Neuronal stem cell (in vitro differentiated cells): ENCODE results near the gene ZNF367.

Source experiments
- DNase-seq: peaks from one replicate; pipeline ENCODE4 v3.0.0-alpha.2; 2013; ENCODE audit warnings: low spot score
- H2AFZ ChIP-seq: one replicate; pipeline ENCODE4 v1.6.1; 2013; ENCODE audit warnings: mild to moderate bottlenecking, low read length, inconsistent platforms
- H2AK5ac ChIP-seq: 2 replicates; pipeline ENCODE4 v1.6.1; 2013; ENCODE audit warnings: low read depth, mild to moderate bottlenecking, inconsistent platforms, low read length, moderate library complexity, mixed read lengths
- H2BK120ac ChIP-seq: 2 replicates; pipeline ENCODE4 v1.6.1; 2013; ENCODE audit warnings: low read depth, mild to moderate bottlenecking, inconsistent platforms, low read length, moderate library complexity, mixed read lengths
- H2BK12ac ChIP-seq: one replicate; pipeline ENCODE4 v1.6.1; 2013; ENCODE audit warnings: low read length, inconsistent platforms
- H2BK15ac ChIP-seq: 2 replicates; pipeline ENCODE4 v1.6.1; 2013; ENCODE audit warnings: mild to moderate bottlenecking, low read length, inconsistent platforms, mixed read lengths
- H2BK5ac ChIP-seq: one replicate; pipeline ENCODE4 v1.6.1; 2013; ENCODE audit warnings: inconsistent platforms, mild to moderate bottlenecking, low read length, moderate library complexity
- H3K14ac ChIP-seq: one replicate; pipeline ENCODE4 v1.6.1; 2013; ENCODE audit warnings: low read length, inconsistent platforms
- H3K18ac ChIP-seq: 2 replicates; pipeline ENCODE4 v1.6.1; 2013; ENCODE audit warnings: low read length, inconsistent platforms
- H3K23ac ChIP-seq: 2 replicates; pipeline ENCODE4 v1.6.1; 2013; ENCODE audit warnings: low read depth, mild to moderate bottlenecking, mixed read lengths, low read length, inconsistent platforms; ENCODE audit not compliant: poor library complexity
- H3K27ac ChIP-seq: replicated peaks from 3 replicates; pipeline ENCODE4 v1.5.1; 2013; ENCODE audit warnings: low read length, inconsistent platforms
- H3K27me3 ChIP-seq, 3 experiments: 2 replicates each; pipeline ENCODE4 v1.6.1; 2013; ENCODE audit warnings: low read length in 3 of 3, mild to moderate bottlenecking in 2 of 3, inconsistent platforms in 1 of 3, low read depth in 1 of 3, mixed read lengths in 1 of 3, moderate library complexity in 1 of 3; ENCODE audit not compliant: control insufficient read depth in 3 of 3, insufficient read depth in 3 of 3
- H3K36me3 ChIP-seq, 2 donors: replicated peaks in 1 of 2; 2 replicates each; pipeline ENCODE4 v1.6.1; 2013; ENCODE audit warnings: low read length in 2 of 2; ENCODE audit not compliant: control insufficient read depth in 2 of 2, insufficient read depth in 2 of 2
- H3K4ac ChIP-seq: 2 replicates; pipeline ENCODE4 v1.6.1; 2013; ENCODE audit warnings: inconsistent platforms, mild to moderate bottlenecking, low read length, moderate library complexity
- H3K4me1 ChIP-seq, 2 donors: 1 replicate in 1 of 2; 2 replicates in 1 of 2; pipeline ENCODE4 v1.6.1; 2013; ENCODE audit warnings: low read length in 2 of 2, low read depth in 1 of 2; ENCODE audit not compliant: control insufficient read depth in 2 of 2, insufficient read depth in 1 of 2
- H3K4me2 ChIP-seq: one replicate; pipeline ENCODE4 v1.6.1; 2013; ENCODE audit warnings: mild to moderate bottlenecking, low read length, inconsistent platforms; ENCODE audit not compliant: insufficient read depth, poor library complexity, severe bottlenecking
- H3K4me3 ChIP-seq, 2 donors: 2 replicates each; pipeline ENCODE4 v1.5.1; 2013; ENCODE audit warnings: low read length in 2 of 2, mild to moderate bottlenecking in 2 of 2, inconsistent platforms in 1 of 2, moderate library complexity in 1 of 2
- H3K79me1 ChIP-seq: one replicate; pipeline ENCODE4 v1.6.1; 2013; ENCODE audit warnings: low read depth, mild to moderate bottlenecking, inconsistent platforms, low read length, moderate library complexity
- H3K9ac ChIP-seq: one replicate; pipeline ENCODE4 v1.6.1; 2013; ENCODE audit warnings: mild to moderate bottlenecking, low read depth, low read length, inconsistent platforms; ENCODE audit not compliant: poor library complexity
- H3K9me3 ChIP-seq, 2 donors: replicated peaks in 1 of 2; 2 replicates each; pipeline versions ENCODE3 to v1.6.1; 2013; ENCODE audit warnings: low read length in 2 of 2, mild to moderate bottlenecking in 2 of 2, inconsistent platforms in 1 of 2, low read depth in 1 of 2, mixed read lengths in 1 of 2, moderate library complexity in 1 of 2; ENCODE audit not compliant: control insufficient read depth in 2 of 2, insufficient read depth in 1 of 2
- H4K8ac ChIP-seq: one replicate; pipeline ENCODE4 v1.6.1; 2013; ENCODE audit warnings: low read depth, mild to moderate bottlenecking, inconsistent platforms, low read length, moderate library complexity
- H4K91ac ChIP-seq: one replicate; pipeline ENCODE4 v1.6.1; 2013; ENCODE audit warnings: low read length, low read depth, mild to moderate bottlenecking, inconsistent platforms; ENCODE audit not compliant: poor library complexity
- WGBS, 2 donors: extraction: QIAGEN DNeasy Blood & Tissue Kit; methylation state at CpG; one replicate each; pipeline ENCODE4 v1.1.7; 2013; ENCODE audit warnings: missing lambda C conversion rate in 2 of 2, mixed read lengths in 1 of 2; ENCODE audit not compliant: insufficient read length in 2 of 2, insufficient replicate concordance in 1 of 2; ENCODE audit errors: extremely low coverage in 2 of 2; 5-methylcytosine and 5-hydroxymethylcytosine counted together

Gene ZNF367

DNA sequence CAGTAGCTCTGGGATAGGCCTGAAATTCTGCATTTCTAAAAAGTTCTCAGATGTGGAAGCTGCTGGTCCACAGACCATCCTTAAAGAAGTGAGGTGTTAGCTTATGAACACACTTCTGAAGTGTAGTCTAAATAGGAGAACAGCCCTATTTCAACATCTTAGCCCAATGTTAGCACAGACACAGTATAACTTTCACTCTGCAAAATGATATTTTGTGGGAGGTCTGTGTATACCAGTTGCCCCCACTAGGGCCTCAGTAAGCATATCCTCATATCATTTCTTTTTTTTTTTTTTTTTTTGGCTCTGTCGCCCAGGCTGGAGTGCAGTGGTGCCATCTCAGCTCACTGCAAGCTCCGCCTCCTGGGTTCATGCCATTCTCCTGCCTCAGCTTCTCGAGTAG, 24.3 kb upstream of the ZNF367 start:
- Histone ChIP-seq H3K23ac (no peak overlapping the region), H2BK120ac (no peak overlapping the region), H3K79me1 (no peaks in the 10 kb centered on the region), H4K91ac (no peak overlapping the region), H3K36me3 (no peaks in the 10 kb centered on the region), H3K9ac (no peak overlapping the region), H4K8ac (no peak overlapping the region), H2BK5ac (no peak overlapping the region), H3K4me1 (no peaks in the 10 kb centered on the region), H2BK15ac (no peak overlapping the region), H3K27me3 (no peaks in the 10 kb centered on the region), H2AK5ac (no peak overlapping the region), H3K14ac (no peak overlapping the region), H2BK12ac (no peak overlapping the region), H2AFZ (no peak overlapping the region), H3K18ac (no peak overlapping the region), H3K4ac (no peak overlapping the region), H3K4me3 (no peak overlapping the region), H3K4me2 (no peak overlapping the region), H3K9me3 (no peaks in the 10 kb centered on the region), H3K27ac (no peak overlapping the region)
- WGBS, 2 donors = no CpG with 5 or more reads among the region's 3 CpGs
- DNase-seq = no peak

DNA sequence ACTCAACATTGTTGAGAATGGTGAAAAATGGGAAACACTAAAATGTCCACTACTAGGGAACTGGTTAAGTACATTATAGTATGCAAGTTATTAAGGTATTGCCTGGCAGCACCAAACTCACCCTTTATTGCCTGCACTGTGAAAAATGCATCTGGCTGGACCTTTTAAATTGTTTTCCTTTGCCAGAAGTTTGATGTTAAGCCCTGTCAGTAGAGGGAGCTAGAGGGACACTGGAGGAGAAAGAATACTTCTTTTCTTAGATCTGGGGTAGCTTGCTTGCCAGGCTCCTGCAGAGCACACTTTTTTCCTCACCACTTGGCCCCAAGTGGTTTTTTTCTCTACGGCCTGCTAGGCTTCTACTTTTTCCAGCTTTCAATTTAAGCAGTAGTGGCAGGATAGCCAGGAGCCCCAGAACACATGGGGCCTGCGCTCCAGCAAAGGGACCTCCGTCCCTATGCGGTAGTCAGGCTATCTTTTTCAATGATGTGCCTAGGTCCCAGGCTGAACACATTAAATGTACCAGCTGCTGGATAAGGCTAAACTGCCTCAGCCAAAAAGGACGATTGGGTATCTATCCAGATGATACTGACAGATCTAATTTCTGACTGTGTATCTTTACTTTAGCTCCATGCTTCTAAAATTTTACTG, 23.8 kb upstream of the ZNF367 start:
- Histone ChIP-seq H3K23ac (no peak overlapping the region), H3K18ac (no peak overlapping the region), H3K4ac (no peak overlapping the region), H3K4me2 (no peak overlapping the region), H3K14ac (no peak overlapping the region), H3K36me3 (no peaks in the 10 kb centered on the region), H4K8ac (no peak overlapping the region), H2BK120ac (no peak overlapping the region), H2BK15ac (no peak overlapping the region), H2AK5ac (no peak overlapping the region), H3K9ac (no peak overlapping the region), H2BK5ac (no peak overlapping the region), H3K4me1 (no peaks in the 10 kb centered on the region), H3K79me1 (no peaks in the 10 kb centered on the region), H2BK12ac (no peak overlapping the region), H3K27me3 (no peaks in the 10 kb centered on the region), H3K27ac (no peak overlapping the region), H2AFZ (no peak overlapping the region), H4K91ac (no peak overlapping the region), H3K4me3 (no peak overlapping the region), H3K9me3 (no peaks in the 10 kb centered on the region)
- no CpG with 5 or more reads among the region's 5 CpGs for WGBS, 2 donors
- no peak for DNase-seq

DNA sequence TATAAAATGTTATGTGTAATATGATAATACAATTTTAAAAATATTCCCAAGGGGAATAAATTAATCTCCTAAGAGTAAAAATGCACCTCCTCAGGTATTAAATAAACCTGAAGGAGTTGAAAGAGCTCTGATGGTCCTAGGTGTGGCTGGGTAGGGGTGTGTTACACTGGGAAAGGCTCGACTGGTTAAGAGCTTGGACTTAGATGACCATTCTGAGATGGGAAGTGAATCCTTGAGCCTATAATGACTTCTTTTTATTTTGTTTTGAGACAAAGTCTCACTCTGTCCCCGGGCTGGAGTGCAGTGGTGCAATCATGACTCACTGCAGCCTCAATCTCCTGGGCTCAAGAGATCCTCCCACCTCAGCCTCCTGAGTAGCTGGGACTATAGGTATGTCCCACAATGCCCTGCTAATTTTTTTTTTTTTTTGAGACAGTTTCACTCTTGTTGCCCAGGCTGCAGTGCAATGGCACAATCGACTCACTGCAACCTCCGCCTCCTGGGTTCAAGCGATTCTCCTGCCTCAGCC, 22.6 kb upstream of the ZNF367 start:
- Histone ChIP-seq H3K18ac (no peak overlapping the region), H2BK12ac (no peak overlapping the region), H2AFZ (no peak overlapping the region), H3K4me3 (no peak overlapping the region), H3K4me1 (peaks cover 0 to 2% of the 10 kb centered on the region in 2 donors), H3K27ac (no peak overlapping the region), H2BK15ac (no peak overlapping the region), H4K91ac (no peak overlapping the region), H3K36me3 (no peaks in the 10 kb centered on the region), H3K4me2 (no peak overlapping the region), H4K8ac (no peak overlapping the region), H2BK120ac (no peak overlapping the region), H3K14ac (no peak overlapping the region), H3K27me3 (no peaks in the 10 kb centered on the region), H3K23ac (no peak overlapping the region), H3K4ac (no peak overlapping the region), H2AK5ac (no peak overlapping the region), H3K79me1 (no peaks in the 10 kb centered on the region), H2BK5ac (no peak overlapping the region), H3K9ac (no peak overlapping the region), H3K9me3 (no peaks in the 10 kb centered on the region)
- DNase-seq = no peak
- WGBS, 2 donors = no CpG with 5 or more reads among the region's 5 CpGs

DNA sequence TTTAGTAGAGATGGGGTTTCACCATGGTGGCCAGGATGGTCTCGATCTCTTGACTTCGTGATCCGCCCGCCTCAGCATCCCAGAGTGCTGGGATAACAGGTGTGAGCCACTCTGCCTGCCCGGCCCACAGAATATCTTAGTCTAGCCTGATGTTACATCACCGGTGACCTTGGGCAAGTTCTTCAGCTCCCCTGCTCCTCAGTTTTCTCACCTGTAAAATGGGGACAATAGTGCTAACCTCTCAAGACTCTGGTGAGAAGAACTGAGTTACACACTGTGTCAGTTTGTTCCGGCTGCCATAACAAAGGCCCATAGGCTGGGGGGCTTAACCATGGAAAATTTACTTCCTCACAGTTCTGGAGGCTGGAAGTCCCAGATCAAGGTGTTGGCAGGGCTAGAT, 19.3 kb upstream of the ZNF367 start:
- WGBS, 2 donors = no CpG with 5 or more reads among the region's 7 CpGs
- Histone ChIP-seq H3K27ac (no peak overlapping the region), H3K4ac (no peak overlapping the region), H3K79me1 (no peaks in the 10 kb centered on the region), H3K18ac (no peak overlapping the region), H3K23ac (no peak overlapping the region), H3K14ac (no peak overlapping the region), H3K27me3 (no peaks in the 10 kb centered on the region), H2BK15ac (no peak overlapping the region), H3K4me3 (no peak overlapping the region), H2AFZ (no peak overlapping the region), H2BK5ac (no peak overlapping the region), H2BK12ac (no peak overlapping the region), H3K9ac (no peak overlapping the region), H2BK120ac (no peak overlapping the region), H4K8ac (no peak overlapping the region), H3K4me2 (no peak overlapping the region), H3K36me3 (no peaks in the 10 kb centered on the region), H3K4me1 (peaks cover 0 to 2% of the 10 kb centered on the region in 2 donors), H2AK5ac (no peak overlapping the region), H4K91ac (no peak overlapping the region), H3K9me3 (peaks cover 0 to 6% of the 10 kb centered on the region in 2 donors)
- no peak for DNase-seq
